ENCODE data around the gene SUDS3.

Gene SUDS3

DNA sequence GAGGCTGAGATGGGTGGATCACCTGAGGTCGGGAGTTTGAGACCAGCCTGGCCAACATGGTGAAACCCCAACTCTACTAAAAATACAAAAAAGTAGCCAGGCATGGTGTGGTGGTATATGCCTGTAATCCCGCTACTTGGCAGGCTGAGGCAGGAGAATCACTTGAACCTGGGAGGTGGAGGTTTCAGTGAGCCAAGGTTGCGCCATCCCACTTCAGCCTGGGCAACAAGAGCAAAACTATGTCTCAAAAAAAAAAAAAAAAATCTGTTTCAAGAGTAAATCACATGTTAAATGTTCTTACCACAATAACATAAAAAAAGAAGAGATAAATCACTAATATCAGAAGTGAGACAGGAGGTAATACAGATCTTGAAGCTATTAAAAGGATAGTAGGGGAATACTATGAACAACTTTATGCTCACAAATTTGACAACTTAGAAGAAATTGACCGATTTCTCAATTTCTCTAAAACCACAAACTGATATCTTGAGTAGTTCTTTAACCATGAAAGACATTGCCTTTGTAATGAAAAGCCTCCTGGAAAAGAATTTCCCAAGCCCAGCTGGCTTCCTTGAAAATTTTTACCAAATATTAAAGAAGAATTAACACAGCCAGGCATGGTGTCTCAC is 41.3 kb upstream of the SUDS3 start:
- Histone ChIP-seq H3K36me3 (ENCODE audit: insufficient read depth, low read length) (no peaks in the 10 kb centered on the region), H3K4me3 (no peak overlapping the region), H3K9ac (ENCODE audit: insufficient read length) (no peak overlapping the region), H3K27ac (no peak overlapping the region), H3K9me3 (ENCODE audit: low read depth, low read length) (no peaks in the 10 kb centered on the region)
- TF ChIP-seq FOXP2 (optimal IDR thresholded peaks at IDR 0.05; ENCODE audit: control extremely low read depth, extremely low read length, insufficient read depth) = no peak
- no peak for TF ChIP-seq POLR2AphosphoS5 (IDR thresholded peaks at IDR 0.05; ENCODE audit: borderline replicate concordance, low read depth, low read length)
- TF ChIP-seq EZH2 (IDR thresholded peaks at IDR 0.05) = no peak
- DNase-seq (ENCODE audit: low read depth, low spot score) = no peak

DNA sequence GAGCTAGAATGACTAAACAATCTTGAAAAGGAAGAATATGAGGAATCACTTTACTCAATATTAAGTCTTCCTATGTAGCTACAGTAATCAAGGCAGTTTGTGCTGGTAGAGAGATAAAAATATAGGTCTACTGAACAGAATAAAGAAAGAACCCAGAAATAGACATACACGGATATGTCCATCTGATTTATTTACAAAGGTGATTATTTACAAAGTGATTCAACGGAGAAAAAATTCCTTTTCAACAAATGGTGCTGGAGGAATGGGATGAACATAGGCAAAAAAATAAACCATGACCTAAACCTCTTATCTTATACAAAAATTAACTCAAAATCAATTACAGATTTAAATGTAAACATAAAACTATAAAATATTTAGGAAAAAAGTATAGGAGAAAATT is 40.2 kb upstream of the SUDS3 start:
- no peak for TF ChIP-seq POLR2AphosphoS5 (IDR thresholded peaks at IDR 0.05; ENCODE audit: borderline replicate concordance, low read depth, low read length)
- no peak overlapping the region for H3K4me3 ChIP-seq
- DNase-seq (ENCODE audit: low read depth, low spot score) = no peak
- H3K27ac ChIP-seq = no peak overlapping the region
- H3K9ac ChIP-seq (ENCODE audit: insufficient read length) = no peak overlapping the region
- H3K9me3 ChIP-seq (ENCODE audit: low read depth, low read length) = no peaks in the 10 kb centered on the region
- no peaks in the 10 kb centered on the region for H3K36me3 ChIP-seq (ENCODE audit: insufficient read depth, low read length)

GRCh38 chr12:118337194-118337838 is 39.0 kb upstream of the SUDS3 start:
- no peak for TF ChIP-seq POLR2AphosphoS5 (IDR thresholded peaks at IDR 0.05; ENCODE audit: borderline replicate concordance, low read depth, low read length)
- TF ChIP-seq FOXP2 (optimal IDR thresholded peaks at IDR 0.05; ENCODE audit: control extremely low read depth, extremely low read length, insufficient read depth) = no peak
- TF ChIP-seq EZH2 (IDR thresholded peaks at IDR 0.05) = no peak
- DNase-seq (ENCODE audit: low read depth, low spot score) = no peak
- H3K27ac ChIP-seq = no peak overlapping the region
- no peak overlapping the region for H3K9ac ChIP-seq (ENCODE audit: insufficient read length)
- no peaks in the 10 kb centered on the region for H3K9me3 ChIP-seq (ENCODE audit: low read depth, low read length)
- H3K36me3 ChIP-seq (ENCODE audit: insufficient read depth, low read length) = no peaks in the 10 kb centered on the region
- no peak overlapping the region for H3K4me3 ChIP-seq

- H3K4me3 ChIP-seq = no peak overlapping the region
These were observed 34.3 kb upstream of the SUDS3 start for GRCh38 chr12:118342090-118342489.

GRCh38 chr12:118344829-118345228 is 31.5 kb upstream of the SUDS3 start:
- no peaks in the 10 kb centered on the region for H3K36me3 ChIP-seq (ENCODE audit: insufficient read depth, low read length)
- H3K27ac ChIP-seq = no peak overlapping the region
- H3K9ac ChIP-seq (ENCODE audit: insufficient read length) = no peak overlapping the region
- no peaks in the 10 kb centered on the region for H3K9me3 ChIP-seq (ENCODE audit: low read depth, low read length)
- TF ChIP-seq EZH2 (IDR thresholded peaks at IDR 0.05) (no peak), POLR2AphosphoS5 (IDR thresholded peaks at IDR 0.05; ENCODE audit: borderline replicate concordance, low read depth, low read length) (no peak), FOXP2 (optimal IDR thresholded peaks at IDR 0.05; ENCODE audit: control extremely low read depth, extremely low read length, insufficient read depth) (no peak)
- no peak for DNase-seq (ENCODE audit: low read depth, low spot score)
- H3K4me3 ChIP-seq = no peak overlapping the region

More at GRCh38 chr12:118342090-118342489, 34.3 kb upstream of the SUDS3 start:
- Histone ChIP-seq H3K36me3 (ENCODE audit: insufficient read depth, low read length) (no peaks in the 10 kb centered on the region), H3K9ac (ENCODE audit: insufficient read length) (no peak overlapping the region), H3K27ac (no peak overlapping the region), H3K9me3 (ENCODE audit: low read depth, low read length) (no peaks in the 10 kb centered on the region)
- no peak for TF ChIP-seq EZH2 (IDR thresholded peaks at IDR 0.05)
- no peak for TF ChIP-seq POLR2AphosphoS5 (IDR thresholded peaks at IDR 0.05; ENCODE audit: borderline replicate concordance, low read depth, low read length)
- no peak for TF ChIP-seq FOXP2 (optimal IDR thresholded peaks at IDR 0.05; ENCODE audit: control extremely low read depth, extremely low read length, insufficient read depth)
- DNase-seq (ENCODE audit: low read depth, low spot score) = no peak

- DNase-seq (ENCODE audit: low read depth, low spot score) = no peak
- TF ChIP-seq FOXP2 (optimal IDR thresholded peaks at IDR 0.05; ENCODE audit: control extremely low read depth, extremely low read length, insufficient read depth) = no peak
- TF ChIP-seq EZH2 (IDR thresholded peaks at IDR 0.05) = no peak
- no peak overlapping the region for H3K9ac ChIP-seq (ENCODE audit: insufficient read length)
- no peak overlapping the region for H3K4me3 ChIP-seq
- H3K27ac ChIP-seq = no peak overlapping the region
- H3K9me3 ChIP-seq (ENCODE audit: low read depth, low read length) = no peaks in the 10 kb centered on the region
- no peaks in the 10 kb centered on the region for H3K36me3 ChIP-seq (ENCODE audit: insufficient read depth, low read length)
These were observed 31.0 kb upstream of the SUDS3 start for GRCh38 chr12:118345355-118345754.

- H3K36me3 ChIP-seq (ENCODE audit: insufficient read depth, low read length) = no peaks in the 10 kb centered on the region
- H3K27ac ChIP-seq = no peak overlapping the region
- H3K9me3 ChIP-seq (ENCODE audit: low read depth, low read length) = no peaks in the 10 kb centered on the region
- TF ChIP-seq EZH2 (IDR thresholded peaks at IDR 0.05) (no peak), POLR2AphosphoS5 (IDR thresholded peaks at IDR 0.05; ENCODE audit: borderline replicate concordance, low read depth, low read length) (no peak), FOXP2 (optimal IDR thresholded peaks at IDR 0.05; ENCODE audit: control extremely low read depth, extremely low read length, insufficient read depth) (no peak)
- no peak overlapping the region for H3K9ac ChIP-seq (ENCODE audit: insufficient read length)
- DNase-seq (ENCODE audit: low read depth, low spot score) = no peak
- no peak overlapping the region for H3K4me3 ChIP-seq
These were observed 29.5 kb upstream of the SUDS3 start for GRCh38 chr12:118346895-118347294.

- Histone ChIP-seq H3K36me3 (ENCODE audit: insufficient read depth, low read length) (no peaks in the 10 kb centered on the region), H3K9ac (ENCODE audit: insufficient read length) (no peak overlapping the region), H3K27ac (no peak overlapping the region), H3K9me3 (ENCODE audit: low read depth, low read length) (no peaks in the 10 kb centered on the region), H3K4me3 (no peak overlapping the region)
- no peak for DNase-seq (ENCODE audit: low read depth, low spot score)
- TF ChIP-seq POLR2AphosphoS5 (IDR thresholded peaks at IDR 0.05; ENCODE audit: borderline replicate concordance, low read depth, low read length) (no peak), EZH2 (IDR thresholded peaks at IDR 0.05) (no peak), FOXP2 (optimal IDR thresholded peaks at IDR 0.05; ENCODE audit: control extremely low read depth, extremely low read length, insufficient read depth) (no peak)
These were observed 28.4 kb upstream of the SUDS3 start for GRCh38 chr12:118347916-118348315.
